GM19025 (cell line): ENCODE data around the gene SLC6A3.

Source experiments
- ATAC-seq: cut with Tn5 transposase; IDR thresholded peaks from one replicate; pipeline ENCODE4 v1.9.1; 2021; ENCODE audit warnings: mild to moderate bottlenecking, low read depth, moderate library complexity; ENCODE audit not compliant: unreplicated experiment

SLC6A3 gene

GRCh38 chr5:1443171-1443570, 2.1 kb downstream of the SLC6A3 start:
- ATAC-seq = no peak

- no peak for ATAC-seq
Measured at GRCh38 chr5:1442222-1443145, 2.8 kb downstream of the SLC6A3 start.

GRCh38 chr5:1441166-1441865, 3.9 kb downstream of the SLC6A3 start:
- ATAC-seq = no peak

GRCh38 chr5:1440098-1440493, 5.1 kb downstream of the SLC6A3 start:
- ATAC-seq = no peak

- no peak for ATAC-seq
Measured at GRCh38 chr5:1439388-1440097, 5.7 kb downstream of the SLC6A3 start.

- ATAC-seq = no peak
Measured at GRCh38 chr5:1438871-1439270, 6.4 kb downstream of the SLC6A3 start.

GRCh38 chr5:1437876-1438559, 7.2 kb downstream of the SLC6A3 start:
- ATAC-seq = no peak

- no peak for ATAC-seq
Measured at GRCh38 chr5:1437226-1437829, 7.9 kb downstream of the SLC6A3 start.

GRCh38 chr5:1436681-1437080, 8.6 kb downstream of the SLC6A3 start:
- ATAC-seq = no peak

- ATAC-seq = no peak
Measured at GRCh38 chr5:1436036-1436435, 9.2 kb downstream of the SLC6A3 start.

- no peak for ATAC-seq
Measured at GRCh38 chr5:1435369-1435768, 9.9 kb downstream of the SLC6A3 start.

- no peak for ATAC-seq
Measured at GRCh38 chr5:1432296-1432695, 12.9 kb downstream of the SLC6A3 start.

- ATAC-seq = no peak
Measured at GRCh38 chr5:1431896-1432295, 13.3 kb downstream of the SLC6A3 start.

GRCh38 chr5:1431021-1431811, 14.0 kb downstream of the SLC6A3 start:
- ATAC-seq = no peak

GRCh38 chr5:1430121-1430795, 15.0 kb downstream of the SLC6A3 start:
- ATAC-seq = no peak

- no peak for ATAC-seq
Measured at GRCh38 chr5:1429496-1429895, 15.7 kb downstream of the SLC6A3 start.

GRCh38 chr5:1429066-1429465, 16.2 kb downstream of the SLC6A3 start:
- no peak for ATAC-seq

- ATAC-seq = no peak
Measured at GRCh38 chr5:1428107-1428506, 17.1 kb downstream of the SLC6A3 start.

- no peak for ATAC-seq
Measured at GRCh38 chr5:1424716-1425115, 20.5 kb downstream of the SLC6A3 start.
